BLaER1 (cell line): ENCODE results near the gene PNMA6F.

Experiments
- H3K27ac ChIP-seq: shearing (Covaris generic); formaldehyde crosslinking; 2 replicates; pipeline ENCODE4 v1.8.1; 2022
- H3K27me3 ChIP-seq: shearing (Covaris generic); formaldehyde crosslinking; 2 replicates; pipeline ENCODE4 v1.8.1; 2022
- H3K36me3 ChIP-seq: shearing (Covaris generic); formaldehyde crosslinking; 2 replicates; pipeline ENCODE4 v1.8.1; 2022
- H3K4me1 ChIP-seq: shearing (Covaris generic); formaldehyde crosslinking; 2 replicates; pipeline ENCODE4 v1.8.1; 2022
- H3K4me2 ChIP-seq: shearing (Covaris generic); formaldehyde crosslinking; 2 replicates; pipeline ENCODE4 v1.8.1; 2022
- H3K4me3 ChIP-seq: shearing (Covaris generic); formaldehyde crosslinking; 2 replicates; pipeline ENCODE4 v1.8.1; 2022
- H3K9ac ChIP-seq: shearing (Covaris generic); formaldehyde crosslinking; 2 replicates; pipeline ENCODE4 v1.8.1; 2022
- H3K9me3 ChIP-seq: shearing (Covaris generic); formaldehyde crosslinking; 2 replicates; pipeline ENCODE4 v1.8.1; 2022
- H4K20me1 ChIP-seq: shearing (Covaris generic); formaldehyde crosslinking; 2 replicates; pipeline ENCODE4 v1.8.1; 2022
- Cebpa-rat ChIP-seq: shearing (Covaris generic); IDR thresholded peaks from 2 replicates; pipeline ENCODE4 v1.8.1; 2022

Gene PNMA6F

GRCh38 chrX:153321381-153322124 lies at the start of gene PNMA6F:
TSS of gene PNMA6F (minus strand) at chrX:153321767. CDS start at chrX:153320674, 1,093 bp downstream.
- Histone ChIP-seq H3K4me3 (no peak within 1 kb of the TSS), H3K4me2 (no peak within 1 kb of the TSS), H3K27me3 (peaks cover 22% of the 10 kb centered on the region; the same call in 1 of the 2 replicates)

GRCh38 chrX:153371256-153371655 lies 49.7 kb upstream of the PNMA6F start:
- Histone ChIP-seq H3K36me3 (no peaks in the 10 kb centered on the region), H3K9ac (no peak overlapping the region), H3K27ac (no peak overlapping the region), H3K9me3 (no peaks in the 10 kb centered on the region), H3K27me3 (peaks cover 70% of the 10 kb centered on the region), H3K4me1 (0 out of 2 replicates have a peak, but pooled peaks cover 10% of the 10 kb centered on the region), H3K4me3 (no peak overlapping the region), H4K20me1 (peaks cover 10% of the 10 kb centered on the region; the same call in 1 of the 2 replicates), H3K4me2 (no peak overlapping the region)
- TF ChIP-seq Cebpa-rat = no peak

More at GRCh38 chrX:153321381-153322124, at the start of gene PNMA6F:
- Histone ChIP-seq H4K20me1 (peaks cover 18% of the 10 kb centered on the region; the same call in 1 of the 2 replicates), H3K9me3 (peaks cover 20% of the 10 kb centered on the region), H3K36me3 (no peaks in the 10 kb centered on the region), H3K9ac (no peak within 1 kb of the TSS), H3K27ac (no peak within 1 kb of the TSS), H3K4me1 (peaks cover 21% of the 10 kb centered on the region)
- no peak for TF ChIP-seq Cebpa-rat

GRCh38 chrX:153370293-153371055 lies 48.9 kb upstream of the PNMA6F start:
- Histone ChIP-seq H3K27me3 (peaks cover 67% of the 10 kb centered on the region), H4K20me1 (peaks cover 5% of the 10 kb centered on the region; the same call in 1 of the 2 replicates), H3K36me3 (no peaks in the 10 kb centered on the region), H3K4me2 (no peak overlapping the region), H3K27ac (no peak overlapping the region), H3K4me3 (no peak overlapping the region), H3K9me3 (no peaks in the 10 kb centered on the region), H3K4me1 (0 out of 2 replicates have a peak, but pooled peaks cover 10% of the 10 kb centered on the region), H3K9ac (no peak overlapping the region)
- no peak for TF ChIP-seq Cebpa-rat

GRCh38 chrX:153366878-153367538 lies 45.4 kb upstream of the PNMA6F start:
- Histone ChIP-seq H4K20me1 (no peaks in the 10 kb centered on the region), H3K9me3 (no peaks in the 10 kb centered on the region), H3K4me1 (peaks cover 18% of the 10 kb centered on the region), H3K4me3 (no peak overlapping the region), H3K27me3 (peaks cover 48% of the 10 kb centered on the region), H3K4me2 (no peak overlapping the region), H3K9ac (no peak overlapping the region), H3K36me3 (no peaks in the 10 kb centered on the region), H3K27ac (no peak overlapping the region)
- TF ChIP-seq Cebpa-rat = no peak

- H3K9ac ChIP-seq = no peak overlapping the region
- peaks cover 23% of the 10 kb centered on the region for H3K4me1 ChIP-seq
- H3K36me3 ChIP-seq = no peaks in the 10 kb centered on the region
- H3K4me3 ChIP-seq = no peak overlapping the region
- H4K20me1 ChIP-seq = no peaks in the 10 kb centered on the region
- H3K27me3 ChIP-seq = peaks cover 43% of the 10 kb centered on the region
- no peak overlapping the region for H3K4me2 ChIP-seq
- no peak for TF ChIP-seq Cebpa-rat
- no peak overlapping the region for H3K27ac ChIP-seq
- no peaks in the 10 kb centered on the region for H3K9me3 ChIP-seq
These were observed 44.6 kb upstream of the PNMA6F start for GRCh38 chrX:153366119-153366518.

- no peak overlapping the region for H3K9ac ChIP-seq
- no peaks in the 10 kb centered on the region for H4K20me1 ChIP-seq
- peaks cover 43% of the 10 kb centered on the region for H3K27me3 ChIP-seq
- H3K4me2 ChIP-seq = no peak overlapping the region
- no peaks in the 10 kb centered on the region for H3K36me3 ChIP-seq
- H3K4me1 ChIP-seq = peaks cover 21% of the 10 kb centered on the region
- TF ChIP-seq Cebpa-rat = no peak
- H3K27ac ChIP-seq = no peak overlapping the region
- H3K4me3 ChIP-seq = no peak overlapping the region
- no peaks in the 10 kb centered on the region for H3K9me3 ChIP-seq
These were observed 44.1 kb upstream of the PNMA6F start for GRCh38 chrX:153365670-153366069.

- Histone ChIP-seq H3K4me2 (peak overlapping the region; percentile 61), H3K36me3 (no peaks in the 10 kb centered on the region), H3K9me3 (peaks cover 33% of the 10 kb centered on the region), H3K4me1 (peaks cover 18% of the 10 kb centered on the region), H3K4me3 (no peak overlapping the region), H3K27me3 (peaks cover 36% of the 10 kb centered on the region), H3K27ac (peak overlapping the region; percentile 66), H3K9ac (0 out of 2 replicates have a peak overlapping the region, but pooled peaks have one; percentile 41), H4K20me1 (no peaks in the 10 kb centered on the region)
- no peak for TF ChIP-seq Cebpa-rat
These were observed 40.3 kb upstream of the PNMA6F start for GRCh38 chrX:153361781-153362397.

- H3K27ac ChIP-seq = no peak overlapping the region
- no peak overlapping the region for H3K4me3 ChIP-seq
- H3K27me3 ChIP-seq = peaks cover 28% of the 10 kb centered on the region
- peaks cover 3% of the 10 kb centered on the region; the same call in 1 of the 2 replicates for H4K20me1 ChIP-seq
- no peak for TF ChIP-seq Cebpa-rat
- H3K9me3 ChIP-seq = peaks cover 53% of the 10 kb centered on the region
- H3K9ac ChIP-seq = no peak overlapping the region
- H3K4me1 ChIP-seq = peaks cover 18% of the 10 kb centered on the region
- H3K4me2 ChIP-seq = no peak overlapping the region
- H3K36me3 ChIP-seq = no peaks in the 10 kb centered on the region
These were observed 36.3 kb upstream of the PNMA6F start for GRCh38 chrX:153357877-153358276.

GRCh38 chrX:153353416-153353815 lies 31.8 kb upstream of the PNMA6F start:
- H3K27ac ChIP-seq = no peak overlapping the region
- peaks cover 16% of the 10 kb centered on the region for H4K20me1 ChIP-seq
- peaks cover 27% of the 10 kb centered on the region; the same call in 1 of the 2 replicates for H3K36me3 ChIP-seq
- H3K9ac ChIP-seq = no peak overlapping the region
- peaks cover 39% of the 10 kb centered on the region for H3K27me3 ChIP-seq
- H3K4me1 ChIP-seq = no peaks in the 10 kb centered on the region
- no peak for TF ChIP-seq Cebpa-rat
- no peak overlapping the region for H3K4me3 ChIP-seq
- peaks cover 38% of the 10 kb centered on the region for H3K9me3 ChIP-seq
- no peak overlapping the region for H3K4me2 ChIP-seq
